ENCODE results near the gene LRRC8B. TPM values are rescaled to one million over a fixed set of nuclear protein-coding genes. Genes with fewer than 3 reads are reported as not detected.
A peak's percentile ranks its signal among the peaks of the same experiment; 100 is the strongest.

LRRC8B gene
- polyA plus RNA-seq, 2 of the 4 experiments (the other 2 are of a cell fraction), result 3.2 to 10.3 TPM

- CTCF ChIA-PET, result no interaction called here
- no peak for FAIRE-seq
Measured at GRCh38 chr1:89565521-89565920, 40.9 kb downstream of the LRRC8B start.

GRCh38 chr1:89566761-89567174 is 42.1 kb downstream of the LRRC8B start:
- no peak for FAIRE-seq
- CTCF ChIA-PET, result no interaction called here
- H3K9me3 ChIP-seq, result no peaks in the 10 kb centered on the region
- H3K4me3 ChIP-seq, result no peak overlapping the region
- 89% methylated on average over 6 of the region's 6 CpGs for WGBS (ENCODE audit: missing lambda C conversion rate)
- H3K4me2 ChIP-seq, result no peak overlapping the region
- POLR2A ChIA-PET, result no interaction called here
- TF ChIP-seq RNF2 (IDR thresholded peaks at IDR 0.05; ENCODE audit: borderline replicate concordance, low read depth) (no peak), RAD21 (conservative IDR thresholded peaks at IDR 0.05 in 1 of 2, IDR thresholded peaks at IDR 0.05 in 1 of 2) (no peak), CBX8 (IDR thresholded peaks at IDR 0.05) (no peak), FOXS1 (CRISPR knock-in tag; IDR thresholded peaks at IDR 0.05) (no peak), CEBPB (IDR thresholded peaks at IDR 0.05) (no peak), KDM5A (IDR thresholded peaks at IDR 0.05) (no peak), CBX2 (IDR thresholded peaks at IDR 0.05; ENCODE audit: borderline replicate concordance, low read depth) (no peak)
- no peak for DNase-seq (ENCODE audit: low read depth in 1 of 2, low spot score in 1 of 2)
- H3K4me1 ChIP-seq, result no peaks in the 10 kb centered on the region
- ATAC-seq, result no peak
- no peak overlapping the region for H3K27ac ChIP-seq

More at GRCh38 chr1:89565521-89565920, 40.9 kb downstream of the LRRC8B start:
- Histone ChIP-seq H3K9me3 (no peaks in the 10 kb centered on the region), H3K4me3 (no peak overlapping the region), H3K4me1 (no peaks in the 10 kb centered on the region), H3K4me2 (no peak overlapping the region), H3K27ac (no peak overlapping the region)
- POLR2A ChIA-PET, result no interaction called here
- no peak for TF ChIP-seq EP300 (IDR thresholded peaks at IDR 0.05)
- TF ChIP-seq MYC (IDR thresholded peaks at IDR 0.05; ENCODE audit: borderline replicate concordance, low read length), result no peak
- WGBS (ENCODE audit: missing lambda C conversion rate), result 93% methylated on average over 6 of the region's 6 CpGs
- DNase-seq (ENCODE audit: low read depth in 1 of 2, low spot score in 1 of 2), result no peak
- ATAC-seq, result no peak

- no peak for DNase-seq (ENCODE audit: low read depth in 1 of 2, low spot score in 1 of 2)
- Histone ChIP-seq H3K27ac (no peak overlapping the region), H3K4me2 (no peak overlapping the region), H3K9me3 (no peaks in the 10 kb centered on the region), H3K4me1 (no peaks in the 10 kb centered on the region), H3K4me3 (no peak overlapping the region)
- no peak for ATAC-seq
- ChIA-PET CTCF (no interaction called here), POLR2A (no interaction called here)
- no peak for FAIRE-seq
- TF ChIP-seq MAFK (IDR thresholded peaks at IDR 0.05; ENCODE audit: partially characterized antibody) (peak; percentile 67), KDM5A (IDR thresholded peaks at IDR 0.05) (no peak)
- WGBS (ENCODE audit: missing lambda C conversion rate), result 60% methylated on average over 3 of the region's 3 CpGs
Measured at GRCh38 chr1:89567797-89568196, 43.2 kb downstream of the LRRC8B start.

- ChIA-PET CTCF (interaction anchor here (0.7 to 0.8 kb wide), 2 partner anchors 90 to 190 kb away, joined by 3 read pairs; no protein-coding TSS in a partner anchor), POLR2A (no interaction called here)
- FAIRE-seq (no peak), ATAC-seq (no peak), DNase-seq (ENCODE audit: low read depth in 1 of 2, low spot score in 1 of 2) (no peak)
- Histone ChIP-seq H3K4me1 (no peaks in the 10 kb centered on the region), H3K4me2 (no peak overlapping the region), H3K9me3 (no peaks in the 10 kb centered on the region), H3K27ac (no peak overlapping the region), H3K4me3 (no peak overlapping the region)
- TF ChIP-seq MAZ (IDR thresholded peaks at IDR 0.05; ENCODE audit: borderline replicate concordance, low read depth, low read length) (no peak), MAFK (IDR thresholded peaks at IDR 0.05; ENCODE audit: partially characterized antibody) (peak; percentile 70)
Measured at GRCh38 chr1:89573410-89573809, 48.8 kb downstream of the LRRC8B start.

- POLR2A ChIA-PET, result no interaction called here
- no peak for ATAC-seq
- TF ChIP-seq EP300 (IDR thresholded peaks at IDR 0.05) (no peak), SMC3 (IDR thresholded peaks at IDR 0.05) (no peak), JUN (IDR thresholded peaks at IDR 0.05) (no peak), RFX5 (IDR thresholded peaks at IDR 0.05) (no peak)
- no peaks in the 10 kb centered on the region for H3K9me3 ChIP-seq
- DNase-seq (ENCODE audit: low read depth in 1 of 2, low spot score in 1 of 2), result no peak
- H3K4me1 ChIP-seq, result no peaks in the 10 kb centered on the region
- FAIRE-seq, result no peak
- no peak overlapping the region for H3K27ac ChIP-seq
- H3K4me3 ChIP-seq, result no peak overlapping the region
- H3K4me2 ChIP-seq, result no peak overlapping the region
- WGBS (ENCODE audit: missing lambda C conversion rate), result 66% methylated on average over 4 of the region's 4 CpGs
- CTCF ChIA-PET, result no interaction called here
Measured at GRCh38 chr1:89574621-89575020, 50.0 kb downstream of the LRRC8B start.

GRCh38 chr1:89575207-89575606 is 50.6 kb downstream of the LRRC8B start:
- POLR2A ChIA-PET, result no interaction called here
- Histone ChIP-seq H3K4me3 (no peak overlapping the region), H3K9me3 (no peaks in the 10 kb centered on the region), H3K4me1 (no peaks in the 10 kb centered on the region), H3K27ac (no peak overlapping the region), H3K4me2 (no peak overlapping the region)
- 90% methylated on average over 1 of the region's 1 CpG for WGBS (ENCODE audit: missing lambda C conversion rate)
- TF ChIP-seq ZFP36 (IDR thresholded peaks at IDR 0.05; ENCODE audit: borderline replicate concordance, partially characterized antibody) (no peak), EHF (CRISPR knock-in tag; IDR thresholded peaks at IDR 0.05) (no peak), HES2 (IDR thresholded peaks at IDR 0.05) (no peak), ZC3H11A (IDR thresholded peaks at IDR 0.05) (no peak), MAFK (IDR thresholded peaks at IDR 0.05; ENCODE audit: partially characterized antibody) (no peak), MYC (IDR thresholded peaks at IDR 0.05; ENCODE audit: borderline replicate concordance, low read length) (no peak), HOXB5 (CRISPR knock-in tag; IDR thresholded peaks at IDR 0.05) (no peak), REST (IDR thresholded peaks at IDR 0.05) (no peak), POLR2AphosphoS2 (conservative IDR thresholded peaks at IDR 0.05; ENCODE audit: low read length) (no peak)
- ATAC-seq, result no peak
- DNase-seq (ENCODE audit: low read depth in 1 of 2, low spot score in 1 of 2), result no peak
- CTCF ChIA-PET, result no interaction called here
- FAIRE-seq, result no peak

All from A549 (cell line).